Measurements from ENCODE around the gene COL15A1. TPM values are rescaled to one million over a fixed set of nuclear protein-coding genes. Genes with fewer than 3 reads are reported as not detected.

Gene COL15A1
- total RNA-seq, 2 donors from 2014 or later, result 6.0 to 16.0 TPM

DNA sequence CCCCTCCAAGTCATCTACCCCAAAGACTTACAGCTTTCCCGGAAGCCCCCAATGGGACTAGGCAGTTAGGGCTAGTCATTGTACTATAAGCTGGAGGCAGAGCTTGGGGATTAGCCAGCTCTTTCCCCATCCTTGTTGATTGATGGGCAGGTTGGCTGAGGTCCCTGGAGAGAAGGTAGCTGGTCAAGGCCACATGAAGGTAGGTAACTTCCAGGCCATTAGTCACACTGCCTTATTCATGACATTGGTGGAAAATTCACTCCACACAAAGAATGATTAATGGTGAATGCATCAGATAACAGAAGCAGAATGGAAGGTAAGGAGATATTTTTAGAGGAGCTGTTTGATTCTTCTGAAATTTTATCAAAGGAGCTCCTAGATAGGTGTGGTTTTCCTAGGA is 111.7 kb downstream of the COL15A1 start:
- Histone ChIP-seq H3K9me3 (no peaks in the 10 kb centered on the region), H3K4me3 (no peak overlapping the region), H3K9ac (ENCODE audit: low read depth in 2 of 2, low read length in 2 of 2) (no peak overlapping the region), H3K27ac (no peak overlapping the region), H3K36me3 (no peaks in the 10 kb centered on the region), H3K27me3 (no peaks in the 10 kb centered on the region), H3K4me1 (no peaks in the 10 kb centered on the region)
- intact Hi-C loops (cut with DNase I), result no loop called here
- TF ChIP-seq, protein P1, sequence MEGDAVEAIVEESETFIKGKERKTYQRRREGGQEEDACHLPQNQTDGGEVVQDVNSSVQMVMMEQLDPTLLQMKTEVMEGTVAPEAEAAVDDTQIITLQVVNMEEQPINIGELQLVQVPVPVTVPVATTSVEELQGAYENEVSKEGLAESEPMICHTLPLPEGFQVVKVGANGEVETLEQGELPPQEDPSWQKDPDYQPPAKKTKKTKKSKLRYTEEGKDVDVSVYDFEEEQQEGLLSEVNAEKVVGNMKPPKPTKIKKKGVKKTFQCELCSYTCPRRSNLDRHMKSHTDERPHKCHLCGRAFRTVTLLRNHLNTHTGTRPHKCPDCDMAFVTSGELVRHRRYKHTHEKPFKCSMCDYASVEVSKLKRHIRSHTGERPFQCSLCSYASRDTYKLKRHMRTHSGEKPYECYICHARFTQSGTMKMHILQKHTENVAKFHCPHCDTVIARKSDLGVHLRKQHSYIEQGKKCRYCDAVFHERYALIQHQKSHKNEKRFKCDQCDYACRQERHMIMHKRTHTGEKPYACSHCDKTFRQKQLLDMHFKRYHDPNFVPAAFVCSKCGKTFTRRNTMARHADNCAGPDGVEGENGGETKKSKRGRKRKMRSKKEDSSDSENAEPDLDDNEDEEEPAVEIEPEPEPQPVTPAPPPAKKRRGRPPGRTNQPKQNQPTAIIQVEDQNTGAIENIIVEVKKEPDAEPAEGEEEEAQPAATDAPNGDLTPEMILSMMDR (IDR thresholded peaks at IDR 0.05), result no peak
- DNase-seq, result no peak

DNA sequence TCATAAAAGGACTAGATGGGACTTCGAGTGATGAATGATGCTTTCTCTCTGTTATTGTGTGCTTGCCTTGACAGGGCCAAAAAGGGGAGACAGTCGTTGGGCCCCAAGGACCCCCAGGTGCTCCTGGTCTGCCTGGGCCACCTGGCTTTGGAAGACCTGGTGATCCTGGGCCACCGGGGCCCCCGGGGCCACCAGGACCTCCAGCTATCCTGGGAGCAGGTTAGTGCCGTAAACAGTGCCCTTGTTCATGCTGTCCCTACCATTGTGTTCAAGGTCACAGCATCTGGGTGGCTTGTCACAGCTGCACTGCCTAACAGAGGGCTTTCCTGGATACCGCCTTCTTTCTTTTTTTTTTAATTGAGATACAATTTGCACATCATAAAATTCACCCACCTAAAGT is 112.5 kb downstream of the COL15A1 start:
- intact Hi-C loops (cut with DNase I), result no loop called here
- Histone ChIP-seq H3K36me3 (no peaks in the 10 kb centered on the region), H3K27ac (no peak overlapping the region), H3K4me3 (no peak overlapping the region), H3K9ac (ENCODE audit: low read depth in 2 of 2, low read length in 2 of 2) (no peak overlapping the region), H3K9me3 (no peaks in the 10 kb centered on the region), H3K4me1 (no peaks in the 10 kb centered on the region), H3K27me3 (no peaks in the 10 kb centered on the region)
- DNase-seq, result no peak
- TF ChIP-seq, protein P1 (IDR thresholded peaks at IDR 0.05), result no peak

DNA sequence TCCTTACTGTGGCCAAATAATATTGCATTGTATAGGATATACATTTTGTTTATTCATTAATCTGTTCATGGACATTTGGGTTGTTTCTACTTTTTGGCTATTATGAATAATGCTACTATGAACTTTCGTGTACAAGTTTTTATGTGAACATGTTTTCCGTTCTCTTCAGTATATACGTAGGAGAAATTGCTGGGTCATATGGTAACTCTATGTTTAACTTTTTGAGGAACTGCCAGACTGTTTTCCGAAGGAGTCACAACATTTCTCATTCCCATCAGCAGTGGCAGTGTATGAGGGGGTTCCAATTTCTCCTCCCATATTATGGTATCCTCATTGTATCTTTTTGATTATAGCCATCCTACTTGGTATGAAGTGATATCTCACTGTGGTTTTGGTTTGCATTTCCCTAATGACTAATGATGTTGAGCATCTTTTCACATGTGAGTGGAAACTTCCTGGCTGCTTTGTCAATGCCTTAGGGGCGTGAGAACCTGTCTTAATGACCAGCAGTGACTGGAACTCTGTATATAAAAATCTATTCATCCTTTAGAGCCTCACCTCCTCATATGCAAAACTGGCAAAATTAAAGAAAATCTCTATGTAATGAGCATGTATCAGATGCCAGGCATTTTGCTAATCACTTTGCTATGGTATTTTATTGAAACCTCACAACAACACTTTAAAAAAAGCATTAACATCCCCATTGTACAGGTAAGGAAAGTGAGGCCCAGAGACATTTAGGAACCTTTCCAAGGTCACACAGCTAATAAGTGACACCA is 113.4 kb downstream of the COL15A1 start:
- H3K36me3 ChIP-seq, result no peaks in the 10 kb centered on the region
- no peak for DNase-seq
- no peaks in the 10 kb centered on the region for H3K9me3 ChIP-seq
- intact Hi-C loops (cut with DNase I), result no loop called here
- H3K4me3 ChIP-seq, result no peak overlapping the region
- H3K9ac ChIP-seq (ENCODE audit: low read depth in 2 of 2, low read length in 2 of 2), result no peak overlapping the region
- TF ChIP-seq, protein P1 (IDR thresholded peaks at IDR 0.05), result no peak
- no peaks in the 10 kb centered on the region for H3K4me1 ChIP-seq
- peak overlapping the region; percentile 57 for H3K27ac ChIP-seq
- H3K27me3 ChIP-seq, result no peaks in the 10 kb centered on the region

DNA sequence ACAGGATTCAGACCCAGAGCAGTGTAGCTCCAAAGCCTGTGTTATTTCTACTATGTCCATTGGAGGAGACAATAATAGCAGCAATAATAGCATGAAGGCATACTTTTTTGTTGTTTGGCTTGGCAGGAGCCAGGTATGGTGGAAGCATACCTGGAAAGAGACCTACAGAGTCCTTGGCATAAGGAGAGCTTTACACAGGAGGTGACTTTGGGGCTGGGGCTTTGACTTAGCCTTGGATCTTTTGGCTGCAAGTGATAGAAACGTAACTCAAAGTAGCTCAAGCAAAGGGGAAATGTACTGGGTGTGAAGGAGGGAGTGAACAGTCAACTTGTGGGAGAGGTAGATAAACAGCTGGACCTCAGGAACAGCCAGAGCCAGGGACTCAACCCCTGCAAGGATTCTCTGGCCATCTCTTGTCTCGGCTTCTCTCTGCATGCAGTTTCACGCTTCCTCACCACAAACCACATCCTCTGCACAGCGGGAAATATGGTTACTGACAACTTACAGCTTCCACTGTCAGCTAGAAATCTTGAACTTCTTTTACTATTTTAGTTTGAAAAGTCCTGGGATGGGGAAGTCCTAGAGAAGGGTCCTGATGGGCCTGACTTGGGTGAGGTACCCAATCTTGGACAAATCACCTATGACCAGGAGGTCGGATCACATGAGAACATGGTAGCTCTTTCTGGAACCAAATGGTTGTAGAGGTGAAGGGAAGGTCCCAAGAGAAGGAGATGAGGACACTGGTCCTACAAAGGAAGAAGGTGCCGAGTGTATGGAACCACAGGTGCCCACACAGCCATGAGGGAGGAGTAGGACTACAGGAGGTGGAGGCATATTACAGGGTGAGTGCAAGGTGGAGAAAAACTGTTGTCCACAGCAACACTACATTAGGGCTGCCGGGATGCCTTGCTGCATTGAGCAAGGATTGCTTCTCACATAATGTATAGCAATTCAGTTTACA is 114.2 kb downstream of the COL15A1 start:
- Histone ChIP-seq H3K9ac (ENCODE audit: low read depth in 2 of 2, low read length in 2 of 2) (no peak overlapping the region), H3K4me1 (no peaks in the 10 kb centered on the region), H3K9me3 (no peaks in the 10 kb centered on the region), H3K36me3 (no peaks in the 10 kb centered on the region), H3K4me3 (no peak overlapping the region), H3K27me3 (no peaks in the 10 kb centered on the region), H3K27ac (peak overlapping the region; percentile 57)
- DNase-seq, result peak; percentile 57
- TF ChIP-seq, protein P1 (IDR thresholded peaks at IDR 0.05), result no peak
- intact Hi-C loops (cut with DNase I), result no loop called here

DNA sequence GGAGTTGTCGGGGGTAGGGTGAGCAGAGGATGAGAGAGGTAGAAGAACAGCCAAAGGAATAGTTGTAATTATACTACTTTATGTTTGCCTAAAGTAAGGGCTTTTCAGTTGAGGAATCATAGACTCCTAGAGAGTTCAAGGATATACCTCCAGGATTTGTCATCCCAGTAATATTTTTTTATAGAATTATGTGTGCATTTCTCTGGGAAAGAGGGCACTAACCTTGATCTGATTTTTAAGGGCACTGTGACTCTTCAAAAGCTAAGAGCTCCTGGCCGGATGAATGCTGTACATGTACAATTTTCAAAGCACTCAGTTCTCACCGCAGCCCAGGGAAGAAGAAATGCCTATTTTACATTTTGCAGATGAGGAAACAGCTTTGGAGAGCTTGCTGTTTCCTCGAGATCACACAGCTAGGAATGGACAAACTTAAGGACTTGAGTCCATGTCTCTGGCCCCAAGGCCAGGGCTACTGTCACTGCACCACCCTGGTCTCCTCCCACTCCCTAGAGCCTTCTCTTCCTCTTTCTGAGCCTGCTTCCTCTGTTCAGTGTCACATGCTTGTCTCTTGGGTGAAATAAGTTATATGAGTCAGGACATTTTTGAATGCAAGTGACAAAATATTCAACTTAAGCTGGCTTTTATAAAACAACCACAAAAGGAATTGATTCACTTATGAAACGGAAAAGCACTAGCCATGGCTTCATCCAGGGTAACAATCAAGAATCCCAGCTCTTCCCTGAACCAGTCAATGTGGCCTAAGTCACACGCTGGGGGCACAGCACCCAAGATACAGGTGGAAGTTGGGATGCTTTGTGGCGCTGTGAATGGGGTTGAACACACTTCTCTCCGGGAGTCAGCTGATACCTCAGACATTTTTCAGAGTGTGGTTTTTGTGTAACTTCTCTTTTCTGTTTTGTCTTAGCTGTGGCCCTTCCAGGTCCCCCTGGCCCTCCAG is 115.5 kb downstream of the COL15A1 start:
- H3K4me3 ChIP-seq, result no peak overlapping the region
- no peak overlapping the region for H3K9ac ChIP-seq (ENCODE audit: low read depth in 2 of 2, low read length in 2 of 2)
- no peaks in the 10 kb centered on the region for H3K4me1 ChIP-seq
- H3K9me3 ChIP-seq, result no peaks in the 10 kb centered on the region
- peak; percentile 27 for DNase-seq
- TF ChIP-seq, protein P1 (IDR thresholded peaks at IDR 0.05), result no peak
- no peaks in the 10 kb centered on the region for H3K36me3 ChIP-seq
- peak overlapping the region; percentile 57 for H3K27ac ChIP-seq
- H3K27me3 ChIP-seq, result no peaks in the 10 kb centered on the region
- intact Hi-C loops (cut with DNase I), result no loop called here

All from colonic mucosa (tissue), 4 donors.